Superior temporal gyrus (tissue), 1 donor: Measurements from ENCODE around the gene ARHGEF2.
"Not testable (repeated sequence)": the region's sequence is repeated elsewhere in the genome, so short reads cannot be mapped to it uniquely, and the experiment has no call there.

ENCODE experiments used
- DNase-seq: peaks from one replicate; pipeline ENCODE4 v3.0.0-alpha.2; 2016; ENCODE audit errors: extremely low spot score

The ARHGEF2 gene

GRCh38 chr1:155944444-155944799 lies 33.9 kb downstream of the ARHGEF2 start:
- DNase-seq: no peak

DNA sequence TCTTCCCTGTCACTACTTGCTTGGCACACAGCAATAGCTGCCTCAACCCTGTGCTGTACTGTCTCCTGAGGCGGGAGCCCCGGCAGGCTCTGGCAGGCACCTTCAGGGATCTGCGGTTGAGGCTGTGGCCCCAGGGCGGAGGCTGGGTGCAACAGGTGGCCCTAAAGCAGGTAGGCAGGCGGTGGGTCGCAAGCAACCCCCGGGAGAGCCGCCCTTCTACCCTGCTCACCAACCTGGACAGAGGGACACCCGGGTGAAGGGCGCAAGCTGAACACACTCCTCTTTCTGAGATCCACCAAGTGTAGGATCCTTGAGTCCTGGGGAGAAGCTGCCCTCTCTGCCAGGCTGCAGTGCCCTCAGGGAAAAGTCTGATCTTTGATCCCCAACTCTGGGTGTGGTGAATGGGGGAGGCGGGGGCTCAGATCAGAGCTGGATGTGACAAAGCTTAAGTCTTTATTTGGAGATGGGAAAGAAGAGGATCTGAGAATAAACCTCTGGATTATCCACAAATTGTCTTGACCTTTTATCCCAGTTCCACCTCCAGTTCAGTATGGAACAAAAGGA lies 35.7 kb downstream of the ARHGEF2 start:
- DNase-seq: no peak

DNA sequence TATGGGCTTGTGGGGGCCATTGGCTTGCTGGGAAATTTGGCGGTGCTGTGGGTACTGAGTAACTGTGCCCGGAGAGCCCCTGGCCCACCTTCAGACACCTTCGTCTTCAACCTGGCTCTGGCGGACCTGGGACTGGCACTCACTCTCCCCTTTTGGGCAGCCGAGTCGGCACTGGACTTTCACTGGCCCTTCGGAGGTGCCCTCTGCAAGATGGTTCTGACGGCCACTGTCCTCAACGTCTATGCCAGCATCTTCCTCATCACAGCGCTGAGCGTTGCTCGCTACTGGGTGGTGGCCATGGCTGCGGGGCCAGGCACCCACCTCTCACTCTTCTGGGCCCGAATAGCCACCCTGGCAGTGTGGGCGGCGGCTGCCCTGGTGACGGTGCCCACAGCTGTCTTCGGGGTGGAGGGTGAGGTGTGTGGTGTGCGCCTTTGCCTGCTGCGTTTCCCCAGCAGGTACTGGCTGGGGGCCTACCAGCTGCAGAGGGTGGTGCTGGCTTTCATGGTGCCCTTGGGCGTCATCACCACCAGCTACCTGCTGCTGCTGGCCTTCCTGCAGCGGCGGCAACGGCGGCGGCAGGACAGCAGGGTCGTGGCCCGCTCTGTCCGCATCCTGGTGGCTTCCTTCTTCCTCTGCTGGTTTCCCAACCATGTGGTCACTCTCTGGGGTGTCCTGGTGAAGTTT lies 36.4 kb downstream of the ARHGEF2 start:
- DNase-seq: no peak

- no peak for DNase-seq
These were observed 37.1 kb downstream of the ARHGEF2 start, which contains the start of gene RXFP4 for GRCh38 chr1:155940993-155941844. TSS of gene RXFP4 (plus strand) at chr1:155941638. CDS start at chr1:155941710, 72 bp downstream.

- DNase-seq: no peak
These were observed 37.8 kb downstream of the ARHGEF2 start for GRCh38 chr1:155940482-155940992.

- DNase-seq: peak; percentile 86
These were observed 40.1 kb downstream of the ARHGEF2 start for GRCh38 chr1:155938220-155938627.

GRCh38 chr1:155934936-155935590 lies 43.3 kb downstream of the ARHGEF2 start:
- no peak for DNase-seq

GRCh38 chr1:155934097-155934935 lies 44.0 kb downstream of the ARHGEF2 start, which contains the start of gene KHDC4:
TSS of gene KHDC4 (minus strand) at chr1:155934413. CDS start at chr1:155934373, 40 bp downstream.
- peak; percentile 100 for DNase-seq

- DNase-seq: no peak
These were observed 44.7 kb downstream of the ARHGEF2 start for GRCh38 chr1:155933591-155934096.

DNA sequence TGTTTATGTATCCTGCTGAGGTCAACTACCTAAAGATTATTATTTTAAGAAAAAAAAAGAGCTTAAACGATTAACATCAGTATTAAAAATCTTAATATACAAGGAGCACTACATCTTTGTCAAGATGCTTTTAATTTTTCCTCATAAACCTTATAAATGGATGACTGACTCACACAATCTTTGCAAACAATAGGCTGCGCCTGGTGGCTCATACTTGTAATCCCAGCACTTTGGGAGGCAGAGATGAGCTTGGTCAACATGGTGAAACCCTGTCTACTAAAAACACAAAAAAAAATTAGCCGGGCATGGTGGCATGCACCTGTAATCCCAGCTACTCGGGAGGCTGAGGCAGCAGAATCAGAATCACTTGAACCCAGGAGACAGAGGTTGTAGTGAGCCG lies 45.9 kb downstream of the ARHGEF2 start:
- DNase-seq: no peak

DNA sequence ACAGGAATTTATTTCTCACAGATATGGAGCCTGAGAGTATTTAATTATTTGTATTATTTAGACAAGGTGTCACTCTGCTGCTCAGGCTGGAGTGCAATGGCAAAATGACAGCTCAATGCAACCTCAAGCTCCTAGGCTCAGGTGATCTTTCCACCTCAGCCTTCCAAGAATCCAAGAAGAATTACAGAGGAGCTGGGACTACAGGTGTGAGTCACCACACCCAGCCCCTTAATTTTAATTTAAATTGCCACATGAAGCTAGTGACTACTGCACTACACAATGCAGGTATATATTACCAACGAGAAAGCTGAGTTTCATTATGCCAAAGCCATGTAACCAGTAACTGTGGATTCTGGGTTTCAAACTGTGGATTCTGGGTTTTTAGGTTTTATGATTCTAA lies 46.3 kb downstream of the ARHGEF2 start:
- no peak for DNase-seq

DNA sequence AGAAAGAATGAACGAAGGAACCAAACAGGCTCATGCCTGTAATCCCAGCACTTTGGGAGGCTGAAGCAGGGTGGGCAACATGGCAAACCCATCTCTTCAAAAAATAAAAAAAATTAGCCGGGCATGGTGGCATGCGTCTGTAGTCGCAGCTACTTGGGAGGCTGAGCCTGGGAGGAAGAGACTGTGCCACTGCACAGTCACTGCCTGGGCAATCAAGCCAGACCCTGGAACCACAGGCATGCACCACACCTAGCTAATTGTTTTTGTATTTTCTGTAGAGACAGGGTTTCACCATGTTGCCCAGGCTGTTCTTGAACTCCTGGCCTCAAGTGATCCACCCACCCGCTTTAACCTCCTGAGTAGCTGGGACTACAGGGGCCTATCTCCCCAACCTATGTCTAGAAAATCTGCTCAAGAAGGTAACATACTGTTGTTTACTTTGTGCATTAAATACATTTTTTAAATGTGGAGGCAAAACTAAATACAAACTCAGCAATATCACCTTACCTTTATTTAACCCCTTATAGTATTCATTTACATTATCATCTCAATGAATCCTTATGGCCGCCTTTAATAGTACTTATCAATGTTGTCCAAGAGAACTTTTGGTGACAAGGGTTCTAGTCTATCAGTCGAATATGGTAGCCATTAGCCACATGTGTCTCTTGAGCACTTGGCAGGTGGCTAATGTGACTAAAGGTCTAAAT lies 46.9 kb downstream of the ARHGEF2 start:
- DNase-seq: no peak

- not testable (repeated sequence) for DNase-seq
These were observed 47.6 kb downstream of the ARHGEF2 start for GRCh38 chr1:155930725-155931124.

GRCh38 chr1:155929057-155929456 lies 49.3 kb downstream of the ARHGEF2 start:
- no peak for DNase-seq

- no peak for DNase-seq
These were observed 52.8 kb downstream of the ARHGEF2 start for GRCh38 chr1:155925506-155925905.

DNA sequence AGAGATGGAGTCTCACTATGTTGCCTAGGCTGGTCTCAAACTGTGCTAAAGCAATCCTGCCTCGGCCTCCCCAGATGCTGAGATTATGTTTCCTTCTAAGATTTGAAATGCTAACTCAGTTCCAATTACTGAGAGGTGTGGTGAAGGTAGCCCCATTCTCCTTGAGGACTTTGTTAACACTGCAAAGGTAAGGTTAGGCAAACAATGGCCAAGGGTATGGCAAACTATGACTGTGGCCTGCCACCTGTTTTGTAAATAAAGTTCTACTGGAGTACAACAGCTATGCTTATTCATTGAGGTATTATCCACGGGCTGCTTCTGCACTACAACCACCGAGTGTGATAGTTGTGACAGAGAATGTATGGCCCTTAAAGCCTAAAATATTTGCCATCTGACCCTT lies 57.6 kb downstream of the ARHGEF2 start:
- no peak for DNase-seq

DNA sequence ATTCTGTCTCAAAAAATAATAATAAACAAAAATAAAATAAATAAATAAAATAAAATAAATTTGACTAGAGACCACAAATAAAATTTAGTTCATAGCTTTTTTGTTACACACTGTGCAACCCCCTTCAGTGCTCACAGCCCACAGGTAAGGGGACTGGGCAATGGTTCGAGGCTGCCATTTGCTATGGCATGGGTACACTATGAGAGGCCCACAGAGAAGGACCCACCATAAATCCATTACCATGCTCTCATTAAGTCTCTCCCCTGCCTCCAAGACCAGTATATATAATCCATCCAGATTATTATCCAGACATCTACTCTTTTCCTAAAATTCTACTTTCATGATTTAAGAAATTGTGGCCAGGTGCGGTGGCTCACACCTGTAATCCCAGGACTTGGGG lies 58.5 kb downstream of the ARHGEF2 start:
- no peak for DNase-seq

- DNase-seq: no peak
These were observed 59.7 kb downstream of the ARHGEF2 start for GRCh38 chr1:155918660-155919059.

DNA sequence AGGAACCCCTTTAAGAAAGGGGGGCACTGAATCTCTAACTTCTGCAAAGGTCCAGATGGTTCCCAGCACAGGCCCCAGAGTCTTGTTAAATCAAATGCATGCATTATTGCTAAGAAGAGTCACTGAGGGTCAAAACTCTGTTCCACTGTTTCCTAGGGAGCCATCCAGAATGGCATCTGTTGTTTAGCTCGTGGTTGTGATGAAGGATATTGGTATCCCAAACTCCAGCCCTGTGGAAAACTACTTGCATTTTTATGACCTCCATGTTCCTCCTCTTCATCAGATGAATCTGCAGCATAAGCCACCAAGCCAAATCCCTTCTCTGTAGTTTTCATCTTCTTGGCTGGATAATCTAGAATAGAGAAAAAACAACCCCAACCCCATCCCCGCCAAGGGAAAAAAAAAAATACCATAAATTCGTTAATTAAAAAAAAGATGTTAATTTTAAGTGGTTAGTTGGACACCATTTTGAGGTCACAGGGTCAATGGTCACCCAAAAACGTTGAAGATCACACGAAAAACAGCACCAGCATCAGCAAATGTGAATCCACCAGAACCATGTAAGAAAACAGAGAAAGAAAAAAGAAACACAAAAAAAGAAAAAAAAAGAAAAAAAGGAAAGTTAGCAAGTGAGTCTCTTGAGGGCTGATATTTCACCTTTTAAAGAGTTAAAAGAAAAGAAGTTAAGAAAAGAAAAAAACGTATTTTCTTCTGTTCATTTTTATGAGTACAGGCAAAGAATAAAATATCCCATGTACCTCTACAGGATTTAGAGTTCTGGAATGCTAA lies 64.2 kb downstream of the ARHGEF2 start:
- DNase-seq: no peak
